Measurements from ENCODE around the gene RAPGEF4.

The RAPGEF4 gene

GRCh38 chr2:172955587-172955986 lies 219.9 kb downstream of the RAPGEF4 start:
- no peak overlapping the region for H2AFZ ChIP-seq (ENCODE audit: low read length)
- H3K9me3 ChIP-seq (ENCODE audit: insufficient read depth, low read depth, low read length): no peaks in the 10 kb centered on the region
- no peaks in the 10 kb centered on the region for H3F3A ChIP-seq (ENCODE audit: low read depth)
- no peaks in the 10 kb centered on the region for H3K27me3 ChIP-seq (ENCODE audit: insufficient read depth, low read length, poor library complexity, severe bottlenecking)
- no peaks in the 10 kb centered on the region for H4K20me1 ChIP-seq (ENCODE audit: insufficient read depth, low read length, poor library complexity, severe bottlenecking)
- H3K4me3 ChIP-seq (ENCODE audit: low read length, poor library complexity, severe bottlenecking): no peak overlapping the region
- no peaks in the 10 kb centered on the region for H3K9me2 ChIP-seq (replicated peaks; ENCODE audit: low read depth, low read length)
- no peaks in the 10 kb centered on the region for H3K36me3 ChIP-seq (ENCODE audit: insufficient read depth, low read length)
- H3K4me2 ChIP-seq (ENCODE audit: low read depth, low read length, poor library complexity, severe bottlenecking): no peak overlapping the region
- no peaks in the 10 kb centered on the region for H3K4me1 ChIP-seq (ENCODE audit: insufficient read depth, low read length, poor library complexity, severe bottlenecking)
- TF ChIP-seq EZH2phosphoT487 (IDR thresholded peaks at IDR 0.05; ENCODE audit: borderline replicate concordance): no peak
- no peak for TF ChIP-seq CTCF (conservative IDR thresholded peaks at IDR 0.05; ENCODE audit: low read length)
- no peaks in the 10 kb centered on the region for H3K79me2 ChIP-seq (ENCODE audit: insufficient read depth, low read length)
- H3K9ac ChIP-seq (ENCODE audit: low read depth, low read length, poor library complexity, severe bottlenecking): no peak overlapping the region

DNA sequence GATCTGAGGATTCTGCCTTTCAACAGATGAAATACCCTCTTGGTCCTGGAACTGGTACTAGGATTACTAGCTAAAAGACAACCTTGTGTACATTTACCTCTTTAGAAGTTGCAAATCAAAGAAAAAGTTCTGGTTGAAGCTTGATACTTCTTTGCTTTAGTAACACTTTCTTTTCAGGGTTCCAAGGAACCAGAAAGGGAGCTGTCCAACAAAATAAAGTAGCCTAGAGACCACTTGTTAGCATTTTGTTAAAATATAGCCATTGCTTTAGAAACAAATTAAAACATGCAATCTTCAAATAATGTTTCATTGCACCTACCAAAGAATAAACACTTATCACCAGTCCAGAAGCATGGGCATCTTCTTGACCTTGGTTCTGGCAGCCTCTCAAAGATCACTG lies 222.1 kb downstream of the RAPGEF4 start:
- Histone ChIP-seq H3K9ac (ENCODE audit: low read depth, low read length, poor library complexity, severe bottlenecking) (no peak overlapping the region), H3K4me1 (ENCODE audit: insufficient read depth, low read length, poor library complexity, severe bottlenecking) (peaks cover 8% of the 10 kb centered on the region), H3K27me3 (ENCODE audit: insufficient read depth, low read length, poor library complexity, severe bottlenecking) (no peaks in the 10 kb centered on the region), H2AFZ (ENCODE audit: low read length) (no peak overlapping the region), H3K4me3 (ENCODE audit: low read length, poor library complexity, severe bottlenecking) (no peak overlapping the region), H3K36me3 (ENCODE audit: insufficient read depth, low read length) (no peaks in the 10 kb centered on the region), H3K9me2 (replicated peaks; ENCODE audit: low read depth, low read length) (no peaks in the 10 kb centered on the region), H3K4me2 (ENCODE audit: low read depth, low read length, poor library complexity, severe bottlenecking) (no peak overlapping the region), H3K9me3 (ENCODE audit: insufficient read depth, low read depth, low read length) (no peaks in the 10 kb centered on the region), H4K20me1 (ENCODE audit: insufficient read depth, low read length, poor library complexity, severe bottlenecking) (no peaks in the 10 kb centered on the region), H3F3A (ENCODE audit: low read depth) (no peaks in the 10 kb centered on the region), H3K79me2 (ENCODE audit: insufficient read depth, low read length) (no peaks in the 10 kb centered on the region)
- TF ChIP-seq CTCF (conservative IDR thresholded peaks at IDR 0.05; ENCODE audit: low read length) (no peak), EZH2phosphoT487 (IDR thresholded peaks at IDR 0.05; ENCODE audit: borderline replicate concordance) (no peak)

- Histone ChIP-seq H3K4me1 (ENCODE audit: insufficient read depth, low read length, poor library complexity, severe bottlenecking) (peaks cover 20% of the 10 kb centered on the region), H4K20me1 (ENCODE audit: insufficient read depth, low read length, poor library complexity, severe bottlenecking) (no peaks in the 10 kb centered on the region), H3F3A (ENCODE audit: low read depth) (no peaks in the 10 kb centered on the region), H3K4me2 (ENCODE audit: low read depth, low read length, poor library complexity, severe bottlenecking) (no peak overlapping the region), H3K27me3 (ENCODE audit: insufficient read depth, low read length, poor library complexity, severe bottlenecking) (no peaks in the 10 kb centered on the region), H3K9ac (ENCODE audit: low read depth, low read length, poor library complexity, severe bottlenecking) (no peak overlapping the region), H3K36me3 (ENCODE audit: insufficient read depth, low read length) (no peaks in the 10 kb centered on the region), H2AFZ (ENCODE audit: low read length) (no peak overlapping the region), H3K4me3 (ENCODE audit: low read length, poor library complexity, severe bottlenecking) (no peak overlapping the region), H3K9me3 (ENCODE audit: insufficient read depth, low read depth, low read length) (no peaks in the 10 kb centered on the region), H3K9me2 (replicated peaks; ENCODE audit: low read depth, low read length) (no peaks in the 10 kb centered on the region), H3K79me2 (ENCODE audit: insufficient read depth, low read length) (no peaks in the 10 kb centered on the region)
- TF ChIP-seq EZH2phosphoT487 (IDR thresholded peaks at IDR 0.05; ENCODE audit: borderline replicate concordance): no peak
- TF ChIP-seq CTCF (conservative IDR thresholded peaks at IDR 0.05; ENCODE audit: low read length): no peak
These were observed 226.4 kb downstream of the RAPGEF4 start for GRCh38 chr2:172962082-172962481.
